RWPE2 (cell line): ENCODE measurements around the gene SCN2B.

Experiments used
- ATAC-seq: fragments of 200-7000 bp; cut with Tn5 transposase; 3 replicates; pipeline ENCODE4 v1.9.1; 2021; ENCODE audit warnings: low read depth
- DNase-seq: peaks from one replicate; pipeline ENCODE4 v3.0.0-alpha.2; 2020; ENCODE audit warnings: low spot score
- H3K27ac ChIP-seq: fragments of 450-650 bp; 2 replicates; pipeline ENCODE4 v1.5.1; 2017; ENCODE audit warnings: mild to moderate bottlenecking; ENCODE audit not compliant: poor library complexity, severe bottlenecking
- H3K27me3 ChIP-seq: fragments of 250-450 bp; sonication (Bioruptor Pico); 2 replicates; pipeline ENCODE4 v1.5.1; 2021; ENCODE audit warnings: mild to moderate bottlenecking, moderate library complexity; ENCODE audit not compliant: insufficient read depth, poor library complexity, severe bottlenecking
- H3K36me3 ChIP-seq: fragments of 250-450 bp; sonication (Bioruptor Pico); 2 replicates; pipeline ENCODE4 v1.5.1; 2020; ENCODE audit warnings: low read depth, mild to moderate bottlenecking, moderate library complexity
- H3K4me1 ChIP-seq: fragments of 250-450 bp; sonication (Bioruptor Pico); 2 replicates; pipeline ENCODE4 v1.5.1; 2021; ENCODE audit warnings: mild to moderate bottlenecking, moderate library complexity; ENCODE audit not compliant: insufficient read depth, poor library complexity, severe bottlenecking
- H3K4me3 ChIP-seq: fragments of 250-450 bp; sonication (Bioruptor Pico); 2 replicates; pipeline ENCODE4 v1.5.1; 2021; ENCODE audit warnings: mild to moderate bottlenecking, moderate library complexity; ENCODE audit not compliant: severe bottlenecking
- H3K9me3 ChIP-seq: fragments of 250-450 bp; sonication (Bioruptor Pico); 2 replicates; pipeline ENCODE4 v1.5.1; 2021; ENCODE audit warnings: mild to moderate bottlenecking, moderate library complexity; ENCODE audit not compliant: severe bottlenecking
- TF ChIP-seq, protein P1 (sequence below): fragments of 450-650 bp; IDR thresholded peaks from one replicate; pipeline ENCODE4 v1.5.1; 2017; ENCODE audit warnings: mild to moderate bottlenecking, moderate library complexity; ENCODE audit not compliant: poor library complexity, severe bottlenecking

The SCN2B gene

DNA sequence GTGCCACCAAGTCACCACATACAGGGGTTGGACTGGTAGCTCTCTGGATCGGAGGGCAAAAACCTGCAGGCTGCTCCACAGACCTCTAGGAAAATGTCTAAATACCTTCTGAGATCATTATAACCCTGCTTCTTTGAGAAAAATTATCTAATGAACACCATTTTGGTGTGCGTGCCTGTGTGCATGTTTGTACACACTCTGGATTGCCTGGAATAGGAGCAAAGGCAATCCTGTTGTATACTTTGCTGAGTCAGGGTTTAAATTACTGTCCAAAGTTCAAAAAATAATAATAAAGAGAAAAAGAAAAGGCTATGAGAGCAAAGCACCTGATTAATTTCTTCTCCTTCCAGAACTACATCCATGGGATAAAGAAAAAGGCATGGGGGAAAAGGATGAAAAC lies 37.3 kb upstream of the SCN2B start:
- H3K36me3 ChIP-seq = no peaks in the 10 kb centered on the region
- DNase-seq (no peak), ATAC-seq (no peak)
- H3K4me3 ChIP-seq = no peak overlapping the region
- H3K4me1 ChIP-seq = no peaks in the 10 kb centered on the region
- H3K27ac ChIP-seq = no peak overlapping the region
- no peaks in the 10 kb centered on the region for H3K9me3 ChIP-seq
- TF ChIP-seq, protein P1, sequence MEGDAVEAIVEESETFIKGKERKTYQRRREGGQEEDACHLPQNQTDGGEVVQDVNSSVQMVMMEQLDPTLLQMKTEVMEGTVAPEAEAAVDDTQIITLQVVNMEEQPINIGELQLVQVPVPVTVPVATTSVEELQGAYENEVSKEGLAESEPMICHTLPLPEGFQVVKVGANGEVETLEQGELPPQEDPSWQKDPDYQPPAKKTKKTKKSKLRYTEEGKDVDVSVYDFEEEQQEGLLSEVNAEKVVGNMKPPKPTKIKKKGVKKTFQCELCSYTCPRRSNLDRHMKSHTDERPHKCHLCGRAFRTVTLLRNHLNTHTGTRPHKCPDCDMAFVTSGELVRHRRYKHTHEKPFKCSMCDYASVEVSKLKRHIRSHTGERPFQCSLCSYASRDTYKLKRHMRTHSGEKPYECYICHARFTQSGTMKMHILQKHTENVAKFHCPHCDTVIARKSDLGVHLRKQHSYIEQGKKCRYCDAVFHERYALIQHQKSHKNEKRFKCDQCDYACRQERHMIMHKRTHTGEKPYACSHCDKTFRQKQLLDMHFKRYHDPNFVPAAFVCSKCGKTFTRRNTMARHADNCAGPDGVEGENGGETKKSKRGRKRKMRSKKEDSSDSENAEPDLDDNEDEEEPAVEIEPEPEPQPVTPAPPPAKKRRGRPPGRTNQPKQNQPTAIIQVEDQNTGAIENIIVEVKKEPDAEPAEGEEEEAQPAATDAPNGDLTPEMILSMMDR = no peak
- no peaks in the 10 kb centered on the region for H3K27me3 ChIP-seq

DNA sequence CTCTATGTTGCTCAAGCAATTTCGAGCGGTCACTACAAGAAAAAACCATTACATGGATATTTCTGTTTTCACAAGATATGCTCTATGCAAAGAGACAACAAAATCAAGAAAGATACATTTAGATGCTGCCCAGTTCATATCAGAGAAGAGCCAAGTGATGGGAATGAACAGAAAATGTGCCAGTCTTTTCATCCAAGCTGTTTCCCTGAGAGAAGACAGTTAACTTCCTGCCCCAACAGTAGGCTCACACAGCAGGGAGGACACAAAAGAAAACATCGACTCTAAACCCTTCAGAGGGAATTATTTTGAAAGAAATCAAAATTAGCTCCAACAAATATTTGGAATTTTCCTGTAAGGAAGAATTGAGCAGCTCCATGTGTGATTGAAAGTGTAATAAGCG lies 36.8 kb upstream of the SCN2B start:
- no peaks in the 10 kb centered on the region for H3K27me3 ChIP-seq
- DNase-seq = no peak
- TF ChIP-seq, protein P1 = no peak
- ATAC-seq = no peak
- H3K36me3 ChIP-seq = no peaks in the 10 kb centered on the region
- no peaks in the 10 kb centered on the region for H3K4me1 ChIP-seq
- H3K27ac ChIP-seq = no peak overlapping the region
- H3K9me3 ChIP-seq = no peaks in the 10 kb centered on the region
- H3K4me3 ChIP-seq = no peak overlapping the region

DNA sequence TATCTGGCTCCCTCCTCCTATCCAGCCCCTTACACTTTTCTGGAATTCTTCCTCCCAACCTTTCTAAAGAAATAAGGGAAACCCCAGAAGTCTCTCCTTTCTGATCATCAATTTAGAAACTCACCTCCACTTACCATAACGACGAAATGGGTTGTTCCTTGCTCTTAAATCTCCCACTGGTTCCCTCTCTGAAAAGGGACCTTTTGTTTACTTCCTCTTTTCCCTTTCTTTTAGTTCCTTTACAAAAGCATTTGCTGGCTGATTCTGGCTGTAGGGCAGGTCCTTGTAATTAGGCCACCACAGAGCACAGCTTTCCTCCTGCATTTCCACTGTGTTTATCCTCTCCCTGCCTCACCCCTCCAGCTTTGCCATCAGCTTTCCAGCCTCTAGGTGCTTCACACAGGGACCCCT lies 36.3 kb upstream of the SCN2B start:
- no peak for ATAC-seq
- no peaks in the 10 kb centered on the region for H3K4me1 ChIP-seq

DNA sequence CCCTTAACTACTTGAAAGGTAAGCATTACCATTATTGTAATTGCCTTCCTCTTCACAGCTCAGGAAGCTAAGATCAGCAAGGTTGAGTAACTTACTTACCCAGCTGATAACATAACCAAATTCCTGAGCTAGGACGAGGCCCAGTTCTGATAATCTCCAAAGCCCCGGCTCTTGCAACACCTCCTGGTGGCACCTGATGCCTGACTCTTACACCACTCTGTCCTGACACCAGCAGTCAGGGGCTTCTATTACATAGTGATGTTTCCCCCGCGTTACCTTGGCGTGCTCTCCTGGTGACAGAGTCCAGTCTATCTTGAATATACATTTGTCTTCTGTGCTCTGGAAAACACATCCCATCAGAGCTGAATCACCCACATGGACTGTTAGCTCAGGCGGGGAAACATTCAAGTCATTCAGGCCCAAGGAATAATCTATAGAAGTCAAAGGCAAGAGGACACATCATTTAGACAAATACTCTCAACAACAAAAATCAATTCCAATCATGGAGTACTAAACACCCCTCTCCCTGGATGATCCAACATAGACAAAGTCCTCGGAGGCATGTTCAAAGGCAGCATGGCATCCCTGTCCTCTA lies 35.8 kb upstream of the SCN2B start:
- no peaks in the 10 kb centered on the region for H3K36me3 ChIP-seq
- ATAC-seq (no peak), DNase-seq (no peak)
- H3K27me3 ChIP-seq = no peaks in the 10 kb centered on the region
- H3K9me3 ChIP-seq = no peaks in the 10 kb centered on the region
- TF ChIP-seq, protein P1 = no peak
- no peak overlapping the region for H3K27ac ChIP-seq
- H3K4me3 ChIP-seq = no peak overlapping the region
- no peaks in the 10 kb centered on the region for H3K4me1 ChIP-seq

More for the DNA sequence above, 36.3 kb upstream of the SCN2B start:
- DNase-seq = no peak
- Histone ChIP-seq H3K36me3 (no peaks in the 10 kb centered on the region), H3K9me3 (no peaks in the 10 kb centered on the region), H3K4me3 (no peak overlapping the region), H3K27me3 (no peaks in the 10 kb centered on the region), H3K27ac (no peak overlapping the region)
- TF ChIP-seq, protein P1 = no peak

DNA sequence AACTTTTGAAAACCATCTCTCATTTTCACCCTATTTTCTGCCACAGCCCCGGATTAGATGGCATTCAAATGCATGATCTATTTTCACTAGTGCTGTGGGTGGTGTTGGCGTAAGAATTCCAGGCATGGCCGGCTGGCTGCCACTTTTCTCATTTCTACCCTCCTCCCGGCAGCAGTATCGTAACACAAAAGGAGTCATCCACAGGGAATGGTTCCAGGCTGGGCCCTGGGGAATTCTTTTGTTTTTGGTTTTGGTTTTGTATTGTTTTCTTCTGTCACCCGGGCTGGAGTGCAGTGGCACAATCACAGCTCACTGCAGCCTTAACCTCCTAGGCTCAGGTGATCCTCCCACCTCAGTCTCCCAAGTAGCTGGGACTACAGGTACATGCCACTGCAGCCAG lies 34.6 kb upstream of the SCN2B start:
- H3K27ac ChIP-seq = no peak overlapping the region
- TF ChIP-seq, protein P1 = no peak
- H3K9me3 ChIP-seq = no peaks in the 10 kb centered on the region
- DNase-seq (no peak), ATAC-seq (no peak)
- H3K4me1 ChIP-seq = no peaks in the 10 kb centered on the region
- no peaks in the 10 kb centered on the region for H3K27me3 ChIP-seq
- no peaks in the 10 kb centered on the region for H3K36me3 ChIP-seq
- H3K4me3 ChIP-seq = no peak overlapping the region
